GM12873 (cell line): ENCODE results near the gene GLIS2.

Experiments used
- TF ChIP-seq, protein P1 (sequence below): IDR thresholded peaks from 2 replicates; pipeline ENCODE4 v1.5.1; 2012; ENCODE audit warnings: low read depth, mild to moderate bottlenecking, moderate library complexity, low read length, control low read depth; ENCODE audit not compliant: insufficient read depth; ENCODE audit errors: missing control alignments

Gene GLIS2

GRCh38 chr16:4386951-4387565 lies 71.2 kb downstream of the GLIS2 start:
- TF ChIP-seq, protein P1, sequence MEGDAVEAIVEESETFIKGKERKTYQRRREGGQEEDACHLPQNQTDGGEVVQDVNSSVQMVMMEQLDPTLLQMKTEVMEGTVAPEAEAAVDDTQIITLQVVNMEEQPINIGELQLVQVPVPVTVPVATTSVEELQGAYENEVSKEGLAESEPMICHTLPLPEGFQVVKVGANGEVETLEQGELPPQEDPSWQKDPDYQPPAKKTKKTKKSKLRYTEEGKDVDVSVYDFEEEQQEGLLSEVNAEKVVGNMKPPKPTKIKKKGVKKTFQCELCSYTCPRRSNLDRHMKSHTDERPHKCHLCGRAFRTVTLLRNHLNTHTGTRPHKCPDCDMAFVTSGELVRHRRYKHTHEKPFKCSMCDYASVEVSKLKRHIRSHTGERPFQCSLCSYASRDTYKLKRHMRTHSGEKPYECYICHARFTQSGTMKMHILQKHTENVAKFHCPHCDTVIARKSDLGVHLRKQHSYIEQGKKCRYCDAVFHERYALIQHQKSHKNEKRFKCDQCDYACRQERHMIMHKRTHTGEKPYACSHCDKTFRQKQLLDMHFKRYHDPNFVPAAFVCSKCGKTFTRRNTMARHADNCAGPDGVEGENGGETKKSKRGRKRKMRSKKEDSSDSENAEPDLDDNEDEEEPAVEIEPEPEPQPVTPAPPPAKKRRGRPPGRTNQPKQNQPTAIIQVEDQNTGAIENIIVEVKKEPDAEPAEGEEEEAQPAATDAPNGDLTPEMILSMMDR = no peak

DNA sequence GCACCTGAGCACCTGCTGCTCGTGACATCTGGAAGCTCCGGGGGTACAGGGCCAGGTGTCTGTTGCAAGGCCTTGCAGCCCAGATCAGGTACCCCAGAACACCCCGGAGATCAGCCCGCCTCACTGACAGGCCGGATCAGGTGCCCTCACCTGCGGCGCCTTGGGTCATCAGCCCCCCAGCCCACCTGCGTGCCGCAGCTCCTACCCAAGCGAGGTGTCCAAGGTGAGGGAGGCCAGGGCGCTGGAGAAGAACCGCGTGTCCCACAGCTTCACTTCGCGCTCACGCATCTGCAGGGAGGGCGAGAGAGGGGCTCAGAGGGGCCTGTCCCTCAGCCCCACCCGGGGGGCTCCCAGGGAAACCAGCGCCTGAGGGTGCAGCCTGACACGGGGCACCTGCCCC lies 71.9 kb downstream of the GLIS2 start:
- TF ChIP-seq, protein P1 = no peak

- TF ChIP-seq, protein P1 = no peak
Measured at GRCh38 chr16:4388271-4389021, 72.6 kb downstream of the GLIS2 start.
